Right lobe of liver (tissue), 4 donors: ENCODE measurements around the gene MID2.

Experiments used
- POLR2A ChIP-seq: fragments of 450-650 bp; IDR thresholded peaks from one replicate; pipeline ENCODE4 v1.6.1; 2017; ENCODE audit warnings: antibody characterized with exemption, mild to moderate bottlenecking
- TF ChIP-seq, protein P1 (sequence below), 4 donors: fragments of 200-600 bp in 3 of 4; fragments of 450-650 bp in 1 of 4; IDR thresholded peaks; one replicate each; pipeline versions ENCODE4 v1.5.1 to v1.8.0; 2016 to 2022; ENCODE audit warnings: antibody characterized with exemption in 4 of 4, mild to moderate bottlenecking in 2 of 4
- donor health status: DM: no; HTN: no; CAD: no.
- donor health status: DM: no; HTN: no; CAD: no.
- donor health status: DM: no; HTN: yes; CAD: no.

DNA sequence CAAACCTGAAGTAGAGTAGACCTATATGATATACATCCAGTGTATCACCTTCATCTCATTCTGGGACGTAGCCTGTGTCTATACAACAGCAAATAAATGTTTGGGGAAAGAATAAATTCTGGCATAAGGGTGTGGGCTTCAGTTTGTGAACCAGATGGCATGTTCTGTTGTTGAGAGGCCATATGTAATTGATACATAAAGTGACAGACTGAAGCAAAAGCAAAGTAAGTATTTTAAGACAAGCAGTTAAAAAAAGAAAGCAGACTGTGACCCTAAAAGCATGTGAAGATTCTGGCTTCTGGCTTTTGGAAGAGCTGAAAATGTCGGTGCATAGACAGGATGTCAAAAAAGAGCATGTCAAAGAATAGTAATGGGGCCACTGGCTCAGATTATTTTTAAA lies 22.9 kb downstream of the MID2 start:
- TF ChIP-seq, protein P1, sequence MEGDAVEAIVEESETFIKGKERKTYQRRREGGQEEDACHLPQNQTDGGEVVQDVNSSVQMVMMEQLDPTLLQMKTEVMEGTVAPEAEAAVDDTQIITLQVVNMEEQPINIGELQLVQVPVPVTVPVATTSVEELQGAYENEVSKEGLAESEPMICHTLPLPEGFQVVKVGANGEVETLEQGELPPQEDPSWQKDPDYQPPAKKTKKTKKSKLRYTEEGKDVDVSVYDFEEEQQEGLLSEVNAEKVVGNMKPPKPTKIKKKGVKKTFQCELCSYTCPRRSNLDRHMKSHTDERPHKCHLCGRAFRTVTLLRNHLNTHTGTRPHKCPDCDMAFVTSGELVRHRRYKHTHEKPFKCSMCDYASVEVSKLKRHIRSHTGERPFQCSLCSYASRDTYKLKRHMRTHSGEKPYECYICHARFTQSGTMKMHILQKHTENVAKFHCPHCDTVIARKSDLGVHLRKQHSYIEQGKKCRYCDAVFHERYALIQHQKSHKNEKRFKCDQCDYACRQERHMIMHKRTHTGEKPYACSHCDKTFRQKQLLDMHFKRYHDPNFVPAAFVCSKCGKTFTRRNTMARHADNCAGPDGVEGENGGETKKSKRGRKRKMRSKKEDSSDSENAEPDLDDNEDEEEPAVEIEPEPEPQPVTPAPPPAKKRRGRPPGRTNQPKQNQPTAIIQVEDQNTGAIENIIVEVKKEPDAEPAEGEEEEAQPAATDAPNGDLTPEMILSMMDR (IDR thresholded peaks at IDR 0.05): no peak
- no peak for TF ChIP-seq POLR2A
